ENCODE measurements around the gene VTI1A. TPM values are rescaled to one million over a fixed set of nuclear protein-coding genes. Genes with fewer than 3 reads are reported as not detected.
A peak's percentile ranks its signal among the peaks of the same experiment; 100 is the strongest.

VTI1A gene
- total RNA-seq, 6 experiments from 2014 or later, result 23.6 to 27.9 (median 24.9) TPM

- H3K4me3 Mint-ChIP-seq, result no peak overlapping the region
- peaks cover 20% of the 10 kb centered on the region for H3K4me1 Mint-ChIP-seq (ENCODE audit: low read depth)
- no peak overlapping the region for H3K27ac Mint-ChIP-seq
- TF ChIP-seq, protein P1, sequence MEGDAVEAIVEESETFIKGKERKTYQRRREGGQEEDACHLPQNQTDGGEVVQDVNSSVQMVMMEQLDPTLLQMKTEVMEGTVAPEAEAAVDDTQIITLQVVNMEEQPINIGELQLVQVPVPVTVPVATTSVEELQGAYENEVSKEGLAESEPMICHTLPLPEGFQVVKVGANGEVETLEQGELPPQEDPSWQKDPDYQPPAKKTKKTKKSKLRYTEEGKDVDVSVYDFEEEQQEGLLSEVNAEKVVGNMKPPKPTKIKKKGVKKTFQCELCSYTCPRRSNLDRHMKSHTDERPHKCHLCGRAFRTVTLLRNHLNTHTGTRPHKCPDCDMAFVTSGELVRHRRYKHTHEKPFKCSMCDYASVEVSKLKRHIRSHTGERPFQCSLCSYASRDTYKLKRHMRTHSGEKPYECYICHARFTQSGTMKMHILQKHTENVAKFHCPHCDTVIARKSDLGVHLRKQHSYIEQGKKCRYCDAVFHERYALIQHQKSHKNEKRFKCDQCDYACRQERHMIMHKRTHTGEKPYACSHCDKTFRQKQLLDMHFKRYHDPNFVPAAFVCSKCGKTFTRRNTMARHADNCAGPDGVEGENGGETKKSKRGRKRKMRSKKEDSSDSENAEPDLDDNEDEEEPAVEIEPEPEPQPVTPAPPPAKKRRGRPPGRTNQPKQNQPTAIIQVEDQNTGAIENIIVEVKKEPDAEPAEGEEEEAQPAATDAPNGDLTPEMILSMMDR (IDR thresholded peaks at IDR 0.05), result no peak
- no peaks in the 10 kb centered on the region for H3K9me3 Mint-ChIP-seq
- no peaks in the 10 kb centered on the region for H3K27me3 Mint-ChIP-seq (ENCODE audit: insufficient read depth)
- peaks cover 10% of the 10 kb centered on the region for H3K36me3 Mint-ChIP-seq (ENCODE audit: low read depth)
- DNase-seq, result no peak
Measured at GRCh38 chr10:112773783-112774182, 326.8 kb downstream of the VTI1A start.

DNA sequence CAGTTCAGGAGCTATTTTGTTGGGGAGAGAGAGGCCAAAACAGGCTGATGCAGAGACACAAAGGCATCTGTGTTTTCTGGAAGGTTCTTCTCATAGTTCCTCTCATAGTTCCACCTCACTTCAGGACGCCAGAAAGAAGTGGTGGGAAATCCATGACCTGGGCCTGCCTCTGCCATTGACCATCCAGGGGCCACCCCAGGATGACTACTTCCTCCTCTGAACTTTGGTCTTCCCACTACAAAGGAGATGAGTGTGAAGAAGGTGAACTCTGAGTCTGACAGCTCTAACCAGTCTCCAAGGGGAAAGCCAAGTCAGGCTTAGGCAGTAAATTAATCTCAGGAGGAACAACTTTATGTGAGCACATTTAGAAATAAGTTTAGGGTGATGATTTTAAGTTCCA, 327.2 kb downstream of the VTI1A start:
- H3K27me3 Mint-ChIP-seq (ENCODE audit: insufficient read depth), result no peaks in the 10 kb centered on the region
- H3K9me3 Mint-ChIP-seq, result no peaks in the 10 kb centered on the region
- peaks cover 25% of the 10 kb centered on the region for H3K4me1 Mint-ChIP-seq (ENCODE audit: low read depth)
- H3K27ac Mint-ChIP-seq, result no peak overlapping the region
- peaks cover 10% of the 10 kb centered on the region for H3K36me3 Mint-ChIP-seq (ENCODE audit: low read depth)
- H3K4me3 Mint-ChIP-seq, result no peak overlapping the region
- TF ChIP-seq, protein P1 (IDR thresholded peaks at IDR 0.05), result no peak
- DNase-seq, result no peak

GRCh38 chr10:112774798-112775197, 327.8 kb downstream of the VTI1A start:
- DNase-seq, result no peak
- TF ChIP-seq, protein P1 (IDR thresholded peaks at IDR 0.05), result no peak
- Mint-ChIP-seq H3K27ac (no peak overlapping the region), H3K9me3 (no peaks in the 10 kb centered on the region), H3K4me1 (ENCODE audit: low read depth) (peaks cover 28% of the 10 kb centered on the region), H3K4me3 (no peak overlapping the region), H3K27me3 (ENCODE audit: insufficient read depth) (no peaks in the 10 kb centered on the region), H3K36me3 (ENCODE audit: low read depth) (peaks cover 10% of the 10 kb centered on the region)

DNA sequence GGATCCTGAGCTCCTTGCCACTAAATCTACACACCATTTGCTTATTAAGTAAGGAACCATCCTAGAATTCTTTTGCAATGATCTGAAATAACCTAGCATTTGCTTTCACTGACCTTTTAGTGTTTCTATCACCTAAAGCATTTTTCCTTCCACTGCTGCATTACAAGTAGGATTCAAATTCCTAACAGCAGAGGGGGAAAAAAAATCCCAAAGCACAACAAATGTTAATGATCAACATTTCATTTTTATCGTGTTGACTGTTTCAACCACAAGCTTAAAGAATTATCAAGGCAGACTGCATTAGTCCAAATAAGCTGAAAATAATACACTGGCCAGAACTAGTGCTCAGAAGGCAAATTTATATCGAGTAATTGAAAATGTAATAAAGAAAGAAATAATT, 328.4 kb downstream of the VTI1A start:
- H3K27me3 Mint-ChIP-seq (ENCODE audit: insufficient read depth), result no peaks in the 10 kb centered on the region
- TF ChIP-seq, protein P1 (IDR thresholded peaks at IDR 0.05), result peak; percentile 68
- peaks cover 28% of the 10 kb centered on the region for H3K4me1 Mint-ChIP-seq (ENCODE audit: low read depth)
- no peaks in the 10 kb centered on the region for H3K9me3 Mint-ChIP-seq
- DNase-seq, result peak; percentile 21
- no peak overlapping the region for H3K27ac Mint-ChIP-seq
- H3K36me3 Mint-ChIP-seq (ENCODE audit: low read depth), result peaks cover 10% of the 10 kb centered on the region
- no peak overlapping the region for H3K4me3 Mint-ChIP-seq

DNA sequence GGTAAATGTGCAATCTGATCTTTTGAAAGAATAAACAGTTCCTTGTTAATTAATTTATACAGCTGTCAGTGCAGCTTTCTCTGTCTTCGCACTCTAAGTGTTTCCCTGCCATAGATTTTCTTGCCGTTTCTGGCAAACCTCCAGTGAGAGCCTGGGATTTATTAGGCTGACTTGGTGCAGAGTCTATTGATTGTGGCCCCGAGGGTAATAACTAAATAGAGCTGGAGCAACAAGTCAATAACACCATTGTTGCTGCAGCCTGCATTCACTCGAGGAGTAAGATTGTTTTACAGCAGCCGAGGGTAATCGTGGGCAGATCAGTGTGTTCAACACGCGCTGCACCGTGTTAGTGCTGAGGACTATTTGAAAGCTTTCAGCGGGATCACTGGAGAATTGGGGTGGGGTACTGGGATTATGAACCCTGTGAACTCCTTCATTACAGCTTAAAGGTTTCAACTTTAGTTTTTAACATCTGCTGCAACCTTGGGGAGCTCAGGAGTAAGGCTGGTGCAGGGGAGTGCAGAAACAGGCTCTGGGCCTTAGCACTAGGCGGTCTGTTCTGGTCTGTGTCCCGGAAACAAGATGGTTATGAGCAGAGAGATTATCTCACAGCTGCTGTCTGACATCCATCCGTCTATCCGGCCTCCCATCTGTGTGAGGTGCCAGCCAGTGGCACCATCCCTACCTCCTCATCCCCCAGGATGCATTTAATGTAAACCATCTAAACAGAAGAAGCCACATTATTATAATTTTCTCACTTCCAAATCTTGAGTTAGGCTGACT, 329.1 kb downstream of the VTI1A start:
- TF ChIP-seq, protein P1 (IDR thresholded peaks at IDR 0.05), result no peak
- no peaks in the 10 kb centered on the region for H3K27me3 Mint-ChIP-seq (ENCODE audit: insufficient read depth)
- DNase-seq, result no peak
- no peak overlapping the region for H3K4me3 Mint-ChIP-seq
- no peak overlapping the region for H3K27ac Mint-ChIP-seq
- H3K9me3 Mint-ChIP-seq, result no peaks in the 10 kb centered on the region
- H3K4me1 Mint-ChIP-seq (ENCODE audit: low read depth), result peaks cover 28% of the 10 kb centered on the region
- H3K36me3 Mint-ChIP-seq (ENCODE audit: low read depth), result peaks cover 6% of the 10 kb centered on the region
